HCT116 (cell line): Measurements from ENCODE around the gene EDN1. TPM values are rescaled to one million over a fixed set of nuclear protein-coding genes. Genes with fewer than 3 reads are reported as not detected.

Source experiments
- ATAC-seq: fragments of 200-7000 bp; cut with Tn5 transposase; 2 replicates; pipeline ENCODE4 v1.9.1; 2020; ENCODE audit warnings: mild to moderate bottlenecking, moderate library complexity
- BruUV-seq: library from RNA; stranded (reverse); fragments of 400-500 nt; replicated peaks from 2 replicates; lab custom pipeline; 2021; lab: Mats Ljungman, UMichigan
- CTCF ChIA-PET: fragments of 300-600 bp; sonication (Branson Sonifier 250); formaldehyde crosslinking; loops from one replicate; lab custom pipeline; 2021; ENCODE audit warnings: antibody characterized with exemption; lab: Charles Lee
- POLR2A ChIA-PET: fragments of 300-600, 350-600 bp; sonication (Branson Sonifier 250); formaldehyde crosslinking; loops from one replicate; lab custom pipeline; 2021; ENCODE audit warnings: antibody characterized with exemption; lab: Charles Lee
- RAD21 ChIA-PET, 2 experiments: fragments of 300-600 bp; sonication (Branson Sonifier 250); formaldehyde crosslinking; loops; one replicate each; lab custom pipeline; 2023; ENCODE audit warnings: low total read pairs in 2 of 2; ENCODE audit not compliant: uncharacterized antibody in 2 of 2, unreplicated experiment in 2 of 2, low non-redundant PET in 1 of 2; lab: Charles Lee
- DNase-seq: peaks from one replicate; pipeline ENCODE4 v3.0.0-alpha.2; 2010; ENCODE audit warnings: low read depth, low spot score
- H2AFZ ChIP-seq: fragments of 200-600 bp; shearing (Covaris generic), sonication (generic); 2 replicates; pipeline ENCODE4 v1.6.1; 2017; ENCODE audit warnings: low read depth, mixed run types, mixed read lengths, antibody characterized with exemption, low read length; ENCODE audit not compliant: poor library complexity, severe bottlenecking
- H3K27ac ChIP-seq: 2 replicates; pipeline ENCODE4 v1.5.1; 2012; ENCODE audit warnings: low read depth, low read length
- H3K27me3 ChIP-seq: fragments of 200-600 bp; sonication (generic); 2 replicates; pipeline ENCODE4 v1.6.1; 2016; ENCODE audit warnings: mixed run types, low read length, mixed read lengths; ENCODE audit not compliant: insufficient read depth
- H3K36me3 ChIP-seq, 2 experiments: fragments of 200-500 bp in 1 of 2; fragments of 200-600 bp in 1 of 2; sonication (Bioruptor generic) in 1 of 2; sonication (generic) in 1 of 2; 2 replicates each; pipeline versions ENCODE4 v1.5.1 to v1.6.1; 2014 to 2016; ENCODE audit warnings: low read length in 2 of 2, inconsistent platforms in 1 of 2, mixed read lengths in 1 of 2, mixed run types in 1 of 2; ENCODE audit not compliant: insufficient read depth in 2 of 2, control insufficient read depth in 1 of 2
- H3K4me1 ChIP-seq, 2 experiments: fragments of 200-600 bp in 1 of 2; sonication (generic) in 1 of 2; 2 replicates each; pipeline versions ENCODE4 v1.5.1 to v1.6.1; 2012 to 2017; ENCODE audit warnings: low read length in 2 of 2, inconsistent platforms in 1 of 2, mild to moderate bottlenecking in 1 of 2, mixed read lengths in 1 of 2, mixed run types in 1 of 2, moderate library complexity in 1 of 2; ENCODE audit not compliant: insufficient read depth in 2 of 2, control insufficient read depth in 1 of 2
- H3K4me2 ChIP-seq: fragments of 200-600 bp; sonication (generic); 2 replicates; pipeline ENCODE4 v1.6.1; 2017; ENCODE audit warnings: mixed run types, low read length, mixed read lengths
- H3K4me3 ChIP-seq, 2 experiments: fragments of 200-600 bp in 1 of 2; sonication (generic) in 1 of 2; replicated peaks in 1 of 2; 2 replicates each; pipeline ENCODE4 v1.5.1; 2011 to 2016; ENCODE audit warnings: low read length in 2 of 2, control low read depth in 1 of 2, low read depth in 1 of 2, mild to moderate bottlenecking in 1 of 2, mixed read lengths in 1 of 2, mixed run types in 1 of 2
- H3K79me2 ChIP-seq: fragments of 200-600 bp; sonication (generic); 2 replicates; pipeline ENCODE4 v1.6.1; 2017; ENCODE audit warnings: mild to moderate bottlenecking, mixed run types, low read length, moderate library complexity, mixed read lengths; ENCODE audit not compliant: insufficient read depth
- H3K9ac ChIP-seq: fragments of 200-600 bp; sonication (generic); 2 replicates; pipeline ENCODE4 v1.6.1; 2016; ENCODE audit warnings: low read length, mixed read lengths
- H3K9me2 ChIP-seq: fragments of 200-600 bp; sonication (generic), shearing (Covaris generic); 2 replicates; pipeline ENCODE4 v1.6.1; 2017; ENCODE audit warnings: mixed run types, mild to moderate bottlenecking, moderate library complexity; ENCODE audit not compliant: insufficient read depth
- H3K9me3 ChIP-seq, 2 experiments: fragments of 200-500 bp in 1 of 2; fragments of 200-600 bp in 1 of 2; sonication (Bioruptor generic) in 1 of 2; sonication (generic) in 1 of 2; 2 replicates each; pipeline ENCODE4 v1.6.1; 2014 to 2017; ENCODE audit warnings: low read length in 2 of 2, mixed read lengths in 2 of 2, inconsistent platforms in 1 of 2, low read depth in 1 of 2, mild to moderate bottlenecking in 1 of 2, mixed run types in 1 of 2, moderate library complexity in 1 of 2; ENCODE audit not compliant: control insufficient read depth in 1 of 2, insufficient read depth in 1 of 2
- H4K20me1 ChIP-seq: fragments of 200-600 bp; sonication (generic), shearing (Covaris generic); 2 replicates; pipeline ENCODE4 v1.6.1; 2017; ENCODE audit warnings: mixed run types, mild to moderate bottlenecking, moderate library complexity; ENCODE audit not compliant: insufficient read depth
- CEBPB ChIP-seq: IDR thresholded peaks from 2 replicates; pipeline ENCODE4 v1.6.1; 2012; ENCODE audit warnings: low read depth
- JUND ChIP-seq: IDR thresholded peaks from 2 replicates; pipeline ENCODE4 v1.6.1; 2012
- POLR2AphosphoS5 ChIP-seq: IDR thresholded peaks from 2 replicates; pipeline ENCODE4 v1.6.1; 2011; ENCODE audit warnings: mild to moderate bottlenecking, low read depth, low read length, moderate library complexity
- RAD21 ChIP-seq: IDR thresholded peaks from 2 replicates; pipeline ENCODE4 v1.6.1; 2012; ENCODE audit warnings: low read depth, mild to moderate bottlenecking
- SRF ChIP-seq: IDR thresholded peaks from 2 replicates; pipeline ENCODE4 v1.6.1; 2012; ENCODE audit warnings: low read depth
- YY1 ChIP-seq: IDR thresholded peaks from 2 replicates; pipeline ENCODE4 v1.6.1; 2011; ENCODE audit warnings: low read length, low read depth, moderate library complexity, mild to moderate bottlenecking; ENCODE audit not compliant: insufficient replicate concordance; ENCODE audit errors: extremely low read depth
- ZNF274 ChIP-seq: fragments of 200-500 bp; sonication (Bioruptor generic); IDR thresholded peaks from 2 replicates; pipeline ENCODE4 v1.6.1; 2014; ENCODE audit warnings: mild to moderate bottlenecking, low read depth, low read length, inconsistent platforms
- intact Hi-C: fragments of 100-400 bp; cut with micrococcal nuclease; formaldehyde crosslinking; loops from 2 replicates; pipeline ENCODE4 v1.10.0; 2022
- total RNA-seq: library from RNA; stranded (reverse); gene quantifications from one replicate; pipeline ENCODE4 v1.2.1, GENCODE V29; 2021; ENCODE audit not compliant: unreplicated experiment
- TF ChIP-seq, protein P1 (sequence below): IDR thresholded peaks from 2 replicates; pipeline ENCODE4 v1.6.1; 2012
- TF ChIP-seq, protein P2 (sequence below), 3 experiments: fragments of 200-600 bp in 1 of 3; sonication (generic) in 1 of 3; IDR thresholded peaks in 2 of 3; conservative IDR thresholded peaks in 1 of 3; 2 replicates each; pipeline ENCODE4 v1.5.1; 2012 to 2017; ENCODE audit warnings: low read depth in 2 of 3, low read length in 2 of 3, antibody characterized with exemption in 1 of 3, borderline replicate concordance in 1 of 3, control low read depth in 1 of 3, mild to moderate bottlenecking in 1 of 3, mixed read lengths in 1 of 3, mixed run types in 1 of 3, moderate library complexity in 1 of 3; ENCODE audit not compliant: insufficient read depth in 1 of 3

The EDN1 gene
- total RNA-seq, 1 experiment from 2014 or later, result 0.22 TPM

DNA sequence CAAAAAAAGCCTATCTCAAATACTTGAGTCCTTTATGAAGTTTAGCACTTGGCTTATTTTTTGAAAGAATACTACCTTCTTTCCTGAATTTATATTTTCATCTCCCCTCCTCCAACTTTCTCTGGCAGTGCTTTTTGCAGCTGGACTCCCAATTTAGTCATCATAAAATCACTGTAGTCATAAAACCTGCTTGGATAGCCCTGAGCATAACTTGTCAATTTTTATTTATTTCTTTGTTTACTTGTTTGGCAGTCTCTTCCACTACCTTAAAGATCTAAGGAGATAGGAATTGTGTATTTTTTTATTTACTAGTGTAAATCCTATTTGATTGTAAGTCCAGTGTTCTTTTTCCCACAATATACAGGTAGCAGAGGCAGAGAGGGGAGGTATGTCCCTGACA, 11.2 kb upstream of the EDN1 start:
- no peak for ATAC-seq
- H3K79me2 ChIP-seq, result no peaks in the 10 kb centered on the region
- BruUV-seq, result no TSS peak
- POLR2A ChIA-PET, result no interaction called here
- 0 out of 4 replicates have a peak, but pooled peaks cover 0 to 2% of the 10 kb centered on the region in 2 experiments for H3K4me1 ChIP-seq
- TF ChIP-seq SRF, result no peak
- TF ChIP-seq RAD21, result no peak
- TF ChIP-seq, protein P1, sequence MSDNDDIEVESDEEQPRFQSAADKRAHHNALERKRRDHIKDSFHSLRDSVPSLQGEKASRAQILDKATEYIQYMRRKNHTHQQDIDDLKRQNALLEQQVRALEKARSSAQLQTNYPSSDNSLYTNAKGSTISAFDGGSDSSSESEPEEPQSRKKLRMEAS, result no peak
- no peak for TF ChIP-seq CEBPB
- TF ChIP-seq, protein P2, sequence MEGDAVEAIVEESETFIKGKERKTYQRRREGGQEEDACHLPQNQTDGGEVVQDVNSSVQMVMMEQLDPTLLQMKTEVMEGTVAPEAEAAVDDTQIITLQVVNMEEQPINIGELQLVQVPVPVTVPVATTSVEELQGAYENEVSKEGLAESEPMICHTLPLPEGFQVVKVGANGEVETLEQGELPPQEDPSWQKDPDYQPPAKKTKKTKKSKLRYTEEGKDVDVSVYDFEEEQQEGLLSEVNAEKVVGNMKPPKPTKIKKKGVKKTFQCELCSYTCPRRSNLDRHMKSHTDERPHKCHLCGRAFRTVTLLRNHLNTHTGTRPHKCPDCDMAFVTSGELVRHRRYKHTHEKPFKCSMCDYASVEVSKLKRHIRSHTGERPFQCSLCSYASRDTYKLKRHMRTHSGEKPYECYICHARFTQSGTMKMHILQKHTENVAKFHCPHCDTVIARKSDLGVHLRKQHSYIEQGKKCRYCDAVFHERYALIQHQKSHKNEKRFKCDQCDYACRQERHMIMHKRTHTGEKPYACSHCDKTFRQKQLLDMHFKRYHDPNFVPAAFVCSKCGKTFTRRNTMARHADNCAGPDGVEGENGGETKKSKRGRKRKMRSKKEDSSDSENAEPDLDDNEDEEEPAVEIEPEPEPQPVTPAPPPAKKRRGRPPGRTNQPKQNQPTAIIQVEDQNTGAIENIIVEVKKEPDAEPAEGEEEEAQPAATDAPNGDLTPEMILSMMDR (IDR thresholded peaks at IDR 0.05 in 2 of 3, conservative IDR thresholded peaks at IDR 0.05 in 1 of 3; ENCODE audit: borderline replicate concordance in 1 of 3, insufficient read depth in 1 of 3, low read depth in 2 of 3, low read length in 2 of 3), result no peak
- no peak for TF ChIP-seq YY1
- TF ChIP-seq POLR2AphosphoS5, result no peak
- TF ChIP-seq ZNF274, result no peak
- TF ChIP-seq JUND, result no peak
- CTCF ChIA-PET, result no interaction called here
- no peaks in the 10 kb centered on the region for H3K9me2 ChIP-seq
- no peak overlapping the region for H3K4me3 ChIP-seq
- no peak overlapping the region for H3K27ac ChIP-seq
- no peak overlapping the region for H3K9ac ChIP-seq
- no peaks in the 10 kb centered on the region for H4K20me1 ChIP-seq
- no peaks in the 10 kb centered on the region for H3K36me3 ChIP-seq
- H2AFZ ChIP-seq, result no peak overlapping the region
- no peaks in the 10 kb centered on the region for H3K27me3 ChIP-seq
- intact Hi-C loops, result no loop called here
- no peak for DNase-seq
- RAD21 ChIA-PET, result interaction anchor here in 1 of 2 experiments (0.6 kb wide), 1 partner anchor 8 kb away, joined by 3 read pairs; no protein-coding TSS in a partner anchor
- no peaks in the 10 kb centered on the region for H3K9me3 ChIP-seq
- H3K4me2 ChIP-seq, result no peak overlapping the region
